ENCODE data around the gene NXN. TPM values are rescaled to one million over a fixed set of nuclear protein-coding genes. Genes with fewer than 3 reads are reported as not detected.

The NXN gene
- polyA plus RNA-seq, 3 donors = not detected

- Mint-ChIP-seq H3K4me1 (no peaks in the 10 kb centered on the region), H3K27me3 (ENCODE audit: low read depth in 3 of 3) (peaks cover 0 to 1% (median 0%) of the 10 kb centered on the region in 3 donors), H3K27ac (no peak overlapping the region), H3K4me3 (no peak overlapping the region), H3K36me3 (peaks cover 23 to 67% of the 10 kb centered on the region in 2 donors), H3K9me3 (no peaks in the 10 kb centered on the region)
- Histone ChIP-seq H2AFZ (ENCODE audit: insufficient read depth, low read depth, low read length, poor library complexity, severe bottlenecking) (no peak overlapping the region), H3K9me3 (replicated peaks in 1 of 2; ENCODE audit: control insufficient read depth in 1 of 2, insufficient read depth in 1 of 2, low read length in 2 of 2) (no peaks in the 10 kb centered on the region), H3K4me1 (ENCODE audit: control insufficient read depth in 1 of 2, insufficient read depth in 2 of 2, low read length in 2 of 2) (no peaks in the 10 kb centered on the region), H3K27ac (ENCODE audit: low read depth in 1 of 2, low read length in 2 of 2) (no peak overlapping the region), H3K27me3 (ENCODE audit: control insufficient read depth in 2 of 2, insufficient read depth in 2 of 2, low read length in 2 of 2) (no peaks in the 10 kb centered on the region), H3K36me3 (replicated peaks in 1 of 2; ENCODE audit: control insufficient read depth in 1 of 2, insufficient read depth in 2 of 2, low read length in 2 of 2) (peaks cover 41 to 63% of the 10 kb centered on the region in 2 donors), H4K20me1 (ENCODE audit: insufficient read depth, low read length) (peaks cover 94% of the 10 kb centered on the region), H3K79me2 (ENCODE audit: insufficient read depth, low read length) (peaks cover 23% of the 10 kb centered on the region), H3K9ac (ENCODE audit: insufficient read depth, low read length, poor library complexity, severe bottlenecking) (no peak overlapping the region), H3K4me3 (replicated peaks in 1 of 3; ENCODE audit: low read depth in 2 of 3, low read length in 3 of 3) (no peak overlapping the region), H3K4me2 (replicated peaks; ENCODE audit: extremely low read depth, low read length, poor library complexity, severe bottlenecking) (no peak overlapping the region)
- intact Hi-C loops (cut with micrococcal nuclease) = no loop called here
- WGBS (ENCODE audit: insufficient coverage) = 97% methylated on average over 10 of the region's 10 CpGs
- no peak for DNase-seq
- no peak for TF ChIP-seq CTCF (IDR thresholded peaks at IDR 0.05)
These were observed 47.0 kb upstream of the NXN start for GRCh38 chr17:1026599-1026975.

GRCh38 chr17:1025733-1026598 is 46.4 kb upstream of the NXN start:
- no peak overlapping the region for H3K27ac ChIP-seq (ENCODE audit: low read depth in 1 of 2, low read length in 2 of 2)
- Mint-ChIP-seq H3K9me3 (no peaks in the 10 kb centered on the region), H3K36me3 (peaks cover 23 to 66% of the 10 kb centered on the region in 2 donors), H3K4me3 (no peak overlapping the region), H3K27ac (peak overlapping the region in 2 of 7 donors; percentile 33 to 48), H3K4me1 (no peaks in the 10 kb centered on the region), H3K27me3 (ENCODE audit: low read depth in 3 of 3) (peaks cover 0 to 1% (median 0%) of the 10 kb centered on the region in 3 donors)
- no peak for DNase-seq
- no peaks in the 10 kb centered on the region for H3K9me3 ChIP-seq (replicated peaks in 1 of 2; ENCODE audit: control insufficient read depth in 1 of 2, insufficient read depth in 1 of 2, low read length in 2 of 2)
- no peak overlapping the region for H3K4me3 ChIP-seq (replicated peaks in 1 of 3; ENCODE audit: low read depth in 2 of 3, low read length in 3 of 3)
- H3K9ac ChIP-seq (ENCODE audit: insufficient read depth, low read length, poor library complexity, severe bottlenecking) = no peak overlapping the region
- TF ChIP-seq CTCF (IDR thresholded peaks at IDR 0.05) = no peak
- H3K4me1 ChIP-seq (ENCODE audit: control insufficient read depth in 1 of 2, insufficient read depth in 2 of 2, low read length in 2 of 2) = no peaks in the 10 kb centered on the region
- intact Hi-C loops (cut with micrococcal nuclease) = no loop called here
- peaks cover 97% of the 10 kb centered on the region for H4K20me1 ChIP-seq (ENCODE audit: insufficient read depth, low read length)
- peaks cover 39 to 62% of the 10 kb centered on the region in 2 donors for H3K36me3 ChIP-seq (replicated peaks in 1 of 2; ENCODE audit: control insufficient read depth in 1 of 2, insufficient read depth in 2 of 2, low read length in 2 of 2)
- no peak overlapping the region for H2AFZ ChIP-seq (ENCODE audit: insufficient read depth, low read depth, low read length, poor library complexity, severe bottlenecking)
- H3K4me2 ChIP-seq (replicated peaks; ENCODE audit: extremely low read depth, low read length, poor library complexity, severe bottlenecking) = no peak overlapping the region
- H3K79me2 ChIP-seq (ENCODE audit: insufficient read depth, low read length) = peaks cover 23% of the 10 kb centered on the region
- 91% methylated on average over 30 of the region's 30 CpGs for WGBS (ENCODE audit: insufficient coverage)
- H3K27me3 ChIP-seq (ENCODE audit: control insufficient read depth in 2 of 2, insufficient read depth in 2 of 2, low read length in 2 of 2) = no peaks in the 10 kb centered on the region
